B cell (primary cell): ENCODE results near the gene CCL20. TPM values are rescaled to one million over a fixed set of nuclear protein-coding genes. Genes with fewer than 3 reads are reported as not detected.

Experiments
- ATAC-seq: fragments of 200-7000 bp; cut with Tn5 transposase; one replicate; pipeline ENCODE4 v1.10.0; 2021; ENCODE audit warnings: low read depth, mild to moderate bottlenecking, moderate number of reproducible peaks, moderate library complexity
- CTCF ChIA-PET: fragments of 350-600 bp; sonication (Branson Sonifier 250); formaldehyde crosslinking; loops from one replicate; lab custom pipeline; 2021; ENCODE audit warnings: antibody characterized with exemption, inconsistent platforms; lab: Charles Lee
- POLR2A ChIA-PET: fragments of 350-600 bp; sonication (Branson Sonifier 250); formaldehyde crosslinking; loops from one replicate; lab custom pipeline; 2021; ENCODE audit warnings: antibody characterized with exemption; lab: Charles Lee
- DNase-seq: peaks from one replicate; pipeline ENCODE4 v3.0.0; 2013
- H2AFZ ChIP-seq: 2 replicates; pipeline ENCODE4 v1.6.1; 2012; ENCODE audit warnings: mild to moderate bottlenecking, low read depth, low read length; ENCODE audit not compliant: insufficient read depth, poor library complexity, severe bottlenecking
- H3K27ac ChIP-seq, 2 donors: 1 replicate in 1 of 2; 2 replicates in 1 of 2; pipeline ENCODE4 v1.5.1; 2012 to 2013; ENCODE audit warnings: low read length in 2 of 2, mild to moderate bottlenecking in 2 of 2, moderate library complexity in 1 of 2
- H3K27me3 ChIP-seq, 4 experiments: fragments of 200-600 bp in 1 of 4; sonication (generic) in 1 of 4; replicated peaks in 1 of 4; 1 replicate in 2 of 4; 2 replicates in 2 of 4; pipeline versions ENCODE4 v1.6.1 to v1.7.0; 2013 to 2016; ENCODE audit warnings: low read length in 3 of 4, mild to moderate bottlenecking in 2 of 4, mixed read lengths in 1 of 4, moderate library complexity in 1 of 4; ENCODE audit not compliant: insufficient read depth in 4 of 4, control insufficient read depth in 3 of 4; ENCODE audit errors: control extremely low read depth in 1 of 4
- H3K36me3 ChIP-seq, 2 experiments: replicated peaks in 1 of 2; 1 replicate in 1 of 2; 2 replicates in 1 of 2; pipeline versions ENCODE4 v1.6.1 to v1.7.1; 2013; ENCODE audit warnings: low read length in 1 of 2; ENCODE audit not compliant: insufficient read depth in 2 of 2, control insufficient read depth in 1 of 2; ENCODE audit errors: control extremely low read depth in 1 of 2, extremely low read depth in 1 of 2
- H3K4me1 ChIP-seq, 2 donors: fragments of 200-600 bp in 1 of 2; sonication (generic) in 1 of 2; 1 replicate in 1 of 2; 2 replicates in 1 of 2; pipeline versions ENCODE4 v1.5.1 to v1.6.1; 2013 to 2017; ENCODE audit warnings: low read length in 2 of 2; ENCODE audit not compliant: control insufficient read depth in 2 of 2, insufficient read depth in 2 of 2
- H3K4me2 ChIP-seq: replicated peaks from 2 replicates; pipeline ENCODE3; 2012; ENCODE audit warnings: mild to moderate bottlenecking, low read depth, low read length; ENCODE audit not compliant: poor library complexity, severe bottlenecking
- H3K4me3 ChIP-seq, 5 experiments: fragments of 200-600 bp in 1 of 5; sonication (generic) in 1 of 5; 1 replicate in 3 of 5; 2 replicates in 2 of 5; pipeline versions ENCODE4 v1.5.1 to v1.7.0; 2011 to 2016; ENCODE audit warnings: low read length in 4 of 5, mild to moderate bottlenecking in 4 of 5, low read depth in 2 of 5, control low read depth in 1 of 5, moderate library complexity in 1 of 5; ENCODE audit not compliant: insufficient read depth in 1 of 5; ENCODE audit errors: control extremely low read depth in 1 of 5, extremely low read depth in 1 of 5
- H3K79me2 ChIP-seq: fragments of 200-600 bp; sonication (generic); one replicate; pipeline ENCODE4 v1.6.0; 2016; ENCODE audit warnings: low read length; ENCODE audit not compliant: control insufficient read depth, insufficient read depth
- H3K9ac ChIP-seq: fragments of 200-600 bp; sonication (generic); 2 replicates; pipeline ENCODE4 v1.6.1; 2017; ENCODE audit warnings: mild to moderate bottlenecking, low read length, moderate library complexity
- H3K9me3 ChIP-seq, 3 donors: one replicate each; pipeline versions ENCODE4 v1.6.1 to v1.7.1; 2013; ENCODE audit warnings: low read length in 2 of 3; ENCODE audit not compliant: control insufficient read depth in 2 of 3, insufficient read depth in 1 of 3; ENCODE audit errors: control extremely low read depth in 1 of 3
- H4K20me1 ChIP-seq: 2 replicates; pipeline ENCODE4 v1.6.0; 2012; ENCODE audit warnings: mild to moderate bottlenecking, low read length; ENCODE audit not compliant: insufficient read depth, control insufficient read depth, poor library complexity, severe bottlenecking
- H3K27ac Mint-ChIP-seq: one replicate; pipeline ENCODE4 v1.8.0; 2021; ENCODE audit warnings: mixed read lengths
- H3K27me3 Mint-ChIP-seq: one replicate; pipeline ENCODE4 v1.8.0; 2021; ENCODE audit warnings: mixed read lengths
- H3K4me1 Mint-ChIP-seq: one replicate; pipeline ENCODE4 v1.8.0; 2021; ENCODE audit warnings: mixed read lengths
- H3K4me3 Mint-ChIP-seq: one replicate; pipeline ENCODE4 v1.8.0; 2021; ENCODE audit warnings: mixed read lengths
- H3K9me3 Mint-ChIP-seq: one replicate; pipeline ENCODE4 v1.8.0; 2022; ENCODE audit warnings: mixed read lengths; ENCODE audit not compliant: insufficient read depth
- CTCF ChIP-seq: fragments of 200-600 bp; IDR thresholded peaks from one replicate; pipeline ENCODE4 v1.8.0; 2022; ENCODE audit warnings: antibody characterized with exemption, mild to moderate bottlenecking
- EZH2 ChIP-seq: IDR thresholded peaks from 2 replicates; pipeline ENCODE4 v1.6.1; 2012; ENCODE audit warnings: borderline replicate concordance, low read depth, mild to moderate bottlenecking, moderate library complexity, low read length; ENCODE audit not compliant: insufficient read depth, poor library complexity, severe bottlenecking
- WGBS: methylation state at CpG from one replicate; pipeline ENCODE4 v1.1.5; 2013; ENCODE audit warnings: missing lambda C conversion rate; ENCODE audit not compliant: insufficient coverage; 5-methylcytosine and 5-hydroxymethylcytosine counted together
- intact Hi-C: fragments of 100-400 bp; cut with micrococcal nuclease; formaldehyde crosslinking; loops from one replicate; pipeline ENCODE4 v1.10.0; 2022
- polyA plus RNA-seq: library from polyadenylated mRNA; depleted of rRNA; stranded (reverse); fragments of >200 nt; gene quantifications from 2 replicates; pipeline ENCODE4 v1.2.3, GENCODE V29; 2012
- total RNA-seq, 2 donors: library from RNA; stranded (reverse); fragments of 120-200 nt in 1 of 2; gene quantifications; 1 replicate in 1 of 2; 2 replicates in 1 of 2; pipeline versions ENCODE4 v1.2.3 to v1.2.4, GENCODE V29; 2013 to 2022

CCL20 gene
- total and polyA plus RNA-seq, 2 donors (not counting 1 experiment from before 2014, with no cell fraction given) = 0.31 TPM; not detected in 1

- H3K27ac Mint-ChIP-seq = no peak overlapping the region
- CTCF ChIA-PET = no interaction called here
Measured at GRCh38 chr2:227789803-227790202, 23.8 kb upstream of the CCL20 start.

GRCh38 chr2:227793148-227793712 is 20.4 kb upstream of the CCL20 start:
- Histone ChIP-seq H3K79me2 (no peaks in the 10 kb centered on the region), H3K27me3 (peaks cover 0 to 4% (median 0%) of the 10 kb centered on the region in 4 experiments), H3K9ac (no peak overlapping the region), H3K4me2 (no peak overlapping the region), H4K20me1 (no peaks in the 10 kb centered on the region), H3K36me3 (no peaks in the 10 kb centered on the region), H3K27ac (no peak overlapping the region), H3K9me3 (no peaks in the 10 kb centered on the region), H2AFZ (no peak overlapping the region), H3K4me1 (no peaks in the 10 kb centered on the region), H3K4me3 (no peak overlapping the region)
- no peak for ATAC-seq
- peaks cover 15% of the 10 kb centered on the region for H3K27me3 Mint-ChIP-seq
- no peak overlapping the region for H3K27ac Mint-ChIP-seq
- TF ChIP-seq EZH2 (no peak), CTCF (no peak)
- POLR2A ChIA-PET = no interaction called here
- DNase-seq = no peak
- 95% methylated on average over 3 of the region's 5 CpGs for WGBS
- no peaks in the 10 kb centered on the region for H3K4me1 Mint-ChIP-seq
- H3K9me3 Mint-ChIP-seq = no peaks in the 10 kb centered on the region
- intact Hi-C loops = no loop called here
- no peak overlapping the region for H3K4me3 Mint-ChIP-seq
- CTCF ChIA-PET = no interaction called here

More at GRCh38 chr2:227789803-227790202, 23.8 kb upstream of the CCL20 start:
- no peak for DNase-seq
- H3K36me3 ChIP-seq = no peaks in the 10 kb centered on the region
- Mint-ChIP-seq H3K9me3 (no peaks in the 10 kb centered on the region), H3K4me1 (no peaks in the 10 kb centered on the region), H3K4me3 (no peak overlapping the region), H3K27me3 (peaks cover 14% of the 10 kb centered on the region)
- no peaks in the 10 kb centered on the region for H3K4me1 ChIP-seq
- WGBS = 100% methylated on average over 3 of the region's 4 CpGs
- no peaks in the 10 kb centered on the region for H4K20me1 ChIP-seq
- no peak overlapping the region for H3K4me2 ChIP-seq
- intact Hi-C loops = no loop called here
- POLR2A ChIA-PET = no interaction called here
- no peak overlapping the region for H2AFZ ChIP-seq
- no peak for ATAC-seq
- H3K79me2 ChIP-seq = no peaks in the 10 kb centered on the region
- no peak overlapping the region for H3K4me3 ChIP-seq
- TF ChIP-seq CTCF (no peak), EZH2 (no peak)
- no peak overlapping the region for H3K9ac ChIP-seq
- no peaks in the 10 kb centered on the region for H3K9me3 ChIP-seq
- H3K27ac ChIP-seq = no peak overlapping the region
- peaks cover 0 to 8% (median 0%) of the 10 kb centered on the region in 4 experiments for H3K27me3 ChIP-seq
